ENCODE data around the gene POLG2.
A peak's percentile ranks its signal among the peaks of the same experiment; 100 is the strongest.

Gene POLG2

DNA sequence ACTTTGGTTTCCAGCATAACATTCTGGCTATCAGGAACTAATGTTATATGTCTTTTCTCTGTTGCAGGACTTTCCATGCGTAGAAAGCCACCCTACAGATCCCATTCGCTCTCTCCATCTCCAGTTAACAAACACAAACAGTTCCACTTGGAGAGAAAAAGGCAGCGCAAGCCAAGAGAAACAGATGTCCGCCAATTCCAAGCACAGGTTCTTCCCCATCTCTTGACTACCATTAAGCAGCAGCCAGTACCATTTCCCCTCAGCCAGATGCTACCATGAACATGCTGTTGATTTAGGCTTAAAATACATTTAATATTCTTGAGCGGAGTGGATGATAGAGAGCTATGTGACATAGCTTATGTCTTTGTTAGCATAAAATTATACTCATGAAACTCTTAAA lies 32.4 kb upstream of the POLG2 start:
- Histone ChIP-seq H3K36me3 (ENCODE audit: control insufficient read depth, insufficient read depth, low read length) (peaks cover 98% of the 10 kb centered on the region), H3K9me3 (ENCODE audit: control insufficient read depth, insufficient read depth, low read depth, low read length) (no peaks in the 10 kb centered on the region), H3K4me3 (ENCODE audit: low read depth, low read length) (no peak overlapping the region), H3K27ac (ENCODE audit: low read depth, low read length) (no peak overlapping the region), H3K27me3 (ENCODE audit: control insufficient read depth, insufficient read depth, low read length) (no peaks in the 10 kb centered on the region), H3K9ac (ENCODE audit: low read length) (no peak overlapping the region), H3K4me1 (ENCODE audit: control insufficient read depth, insufficient read depth, low read length) (no peaks in the 10 kb centered on the region)

DNA sequence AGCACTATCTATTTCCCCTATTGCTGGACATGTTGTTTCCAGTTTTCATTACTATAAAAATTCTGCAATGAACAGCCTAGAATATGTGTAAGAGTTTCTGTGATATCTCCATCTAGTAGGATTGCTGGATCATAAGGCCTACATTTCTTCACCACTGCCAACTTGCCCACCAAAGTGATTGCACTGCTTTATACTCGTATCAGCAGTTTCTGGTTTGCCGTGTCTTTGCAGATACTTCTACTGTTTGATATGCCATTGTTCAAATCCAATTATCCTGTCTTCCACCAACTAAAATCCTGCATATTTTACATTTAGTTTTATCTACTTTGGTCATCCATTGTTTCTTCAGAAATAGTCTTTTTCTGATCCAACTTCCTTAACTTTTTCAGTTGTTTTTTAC lies 31.1 kb upstream of the POLG2 start:
- no peak overlapping the region for H3K27ac ChIP-seq (ENCODE audit: low read depth, low read length)
- no peak overlapping the region for H3K9ac ChIP-seq (ENCODE audit: low read length)
- peaks cover 98% of the 10 kb centered on the region for H3K36me3 ChIP-seq (ENCODE audit: control insufficient read depth, insufficient read depth, low read length)
- no peaks in the 10 kb centered on the region for H3K9me3 ChIP-seq (ENCODE audit: control insufficient read depth, insufficient read depth, low read depth, low read length)
- no peaks in the 10 kb centered on the region for H3K27me3 ChIP-seq (ENCODE audit: control insufficient read depth, insufficient read depth, low read length)
- H3K4me1 ChIP-seq (ENCODE audit: control insufficient read depth, insufficient read depth, low read length): no peaks in the 10 kb centered on the region
- no peak overlapping the region for H3K4me3 ChIP-seq (ENCODE audit: low read depth, low read length)

DNA sequence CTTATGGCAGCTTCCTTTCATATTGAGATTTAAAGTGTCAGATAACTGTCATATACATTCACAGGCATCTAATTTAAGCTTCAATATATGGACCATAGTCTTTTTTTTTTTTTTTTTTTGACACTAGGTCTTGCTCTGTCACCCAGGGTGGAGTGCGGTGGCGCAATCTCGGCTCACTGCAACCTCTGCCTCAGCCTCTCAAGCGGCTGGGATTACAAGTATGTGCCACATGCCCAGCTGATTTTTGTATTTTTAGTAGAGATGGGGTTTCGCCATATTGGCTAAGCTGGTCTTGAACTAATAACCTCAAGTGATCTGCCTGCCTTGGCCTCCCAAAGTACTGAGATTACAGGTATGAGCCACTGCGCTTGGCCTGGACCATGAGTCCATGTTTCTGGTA lies 23.5 kb upstream of the POLG2 start:
- Histone ChIP-seq H3K9ac (ENCODE audit: low read length) (no peak overlapping the region), H3K4me1 (ENCODE audit: control insufficient read depth, insufficient read depth, low read length) (no peaks in the 10 kb centered on the region), H3K36me3 (ENCODE audit: control insufficient read depth, insufficient read depth, low read length) (peaks cover 98% of the 10 kb centered on the region), H3K4me3 (ENCODE audit: low read depth, low read length) (no peak overlapping the region), H3K27me3 (ENCODE audit: control insufficient read depth, insufficient read depth, low read length) (no peaks in the 10 kb centered on the region), H3K27ac (ENCODE audit: low read depth, low read length) (no peak overlapping the region), H3K9me3 (ENCODE audit: control insufficient read depth, insufficient read depth, low read depth, low read length) (no peaks in the 10 kb centered on the region)

DNA sequence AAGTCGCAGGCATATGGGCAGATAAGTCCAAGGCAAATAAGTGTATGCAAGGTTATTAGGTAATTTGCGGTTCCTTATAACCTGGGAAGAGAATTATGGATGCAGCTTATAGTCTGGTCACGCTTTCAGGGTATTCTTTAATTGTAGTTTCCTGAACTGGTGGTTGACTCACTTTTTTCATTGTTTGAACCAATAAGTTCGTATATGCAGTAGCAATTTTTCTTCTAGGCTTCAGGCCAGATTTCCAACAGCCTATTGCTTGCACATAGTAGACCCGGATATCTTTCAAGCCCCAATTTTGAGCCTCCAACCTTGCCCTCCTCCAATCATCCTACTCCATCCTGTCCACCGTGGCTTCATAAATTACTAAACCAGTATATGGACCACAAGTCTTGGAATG lies 22.7 kb upstream of the POLG2 start:
- H3K27me3 ChIP-seq (ENCODE audit: control insufficient read depth, insufficient read depth, low read length): no peaks in the 10 kb centered on the region
- H3K9ac ChIP-seq (ENCODE audit: low read length): no peak overlapping the region
- no peaks in the 10 kb centered on the region for H3K4me1 ChIP-seq (ENCODE audit: control insufficient read depth, insufficient read depth, low read length)
- no peaks in the 10 kb centered on the region for H3K9me3 ChIP-seq (ENCODE audit: control insufficient read depth, insufficient read depth, low read depth, low read length)
- H3K36me3 ChIP-seq (ENCODE audit: control insufficient read depth, insufficient read depth, low read length): peaks cover 98% of the 10 kb centered on the region
- H3K27ac ChIP-seq (ENCODE audit: low read depth, low read length): no peak overlapping the region
- no peak overlapping the region for H3K4me3 ChIP-seq (ENCODE audit: low read depth, low read length)

DNA sequence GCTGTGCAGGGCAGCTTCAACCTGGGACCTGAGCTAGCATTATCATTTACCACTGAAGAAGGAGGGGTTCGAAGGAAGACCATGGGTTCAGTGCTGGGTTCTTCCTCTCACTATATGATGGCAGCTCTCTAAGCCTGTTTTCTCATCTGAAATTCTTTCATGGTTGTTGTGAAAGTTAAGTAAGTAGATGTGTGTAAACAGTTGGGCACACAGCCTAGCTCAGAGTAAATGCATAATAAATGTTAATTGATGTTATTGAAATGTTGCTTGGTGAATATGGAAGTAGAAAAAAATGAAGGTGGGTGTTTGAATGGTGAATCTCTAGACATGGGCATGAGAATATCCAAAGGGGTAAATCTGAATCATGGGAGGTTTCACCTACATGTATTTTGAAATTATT lies 19.0 kb upstream of the POLG2 start:
- Histone ChIP-seq H3K36me3 (ENCODE audit: control insufficient read depth, insufficient read depth, low read length) (peaks cover 98% of the 10 kb centered on the region), H3K4me1 (ENCODE audit: control insufficient read depth, insufficient read depth, low read length) (no peaks in the 10 kb centered on the region), H3K27me3 (ENCODE audit: control insufficient read depth, insufficient read depth, low read length) (no peaks in the 10 kb centered on the region), H3K9me3 (ENCODE audit: control insufficient read depth, insufficient read depth, low read depth, low read length) (no peaks in the 10 kb centered on the region), H3K9ac (ENCODE audit: low read length) (no peak overlapping the region), H3K4me3 (ENCODE audit: low read depth, low read length) (no peak overlapping the region), H3K27ac (ENCODE audit: low read depth, low read length) (no peak overlapping the region)

DNA sequence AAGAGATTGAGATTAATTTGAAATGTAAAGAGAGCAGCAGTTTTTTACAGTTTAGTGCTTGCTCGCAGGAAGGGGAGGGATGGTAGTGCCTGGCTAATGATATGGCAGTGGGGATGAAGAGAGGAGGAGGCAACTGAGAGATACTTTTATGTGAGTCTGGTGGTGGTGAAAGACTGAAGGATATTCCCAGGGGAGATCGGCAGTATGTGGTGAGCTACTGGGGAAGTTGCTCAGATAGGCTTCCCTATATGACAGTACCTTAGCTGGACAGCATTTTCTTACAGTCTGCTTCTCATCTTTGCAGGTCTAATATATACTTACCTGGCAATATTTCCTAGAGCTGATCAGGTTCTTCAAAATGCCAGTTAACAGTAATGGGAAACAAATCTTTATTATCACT lies 18.6 kb upstream of the POLG2 start:
- Histone ChIP-seq H3K27me3 (ENCODE audit: control insufficient read depth, insufficient read depth, low read length) (no peaks in the 10 kb centered on the region), H3K36me3 (ENCODE audit: control insufficient read depth, insufficient read depth, low read length) (peaks cover 97% of the 10 kb centered on the region), H3K27ac (ENCODE audit: low read depth, low read length) (no peak overlapping the region), H3K9me3 (ENCODE audit: control insufficient read depth, insufficient read depth, low read depth, low read length) (no peaks in the 10 kb centered on the region), H3K9ac (ENCODE audit: low read length) (no peak overlapping the region), H3K4me1 (ENCODE audit: control insufficient read depth, insufficient read depth, low read length) (no peaks in the 10 kb centered on the region), H3K4me3 (ENCODE audit: low read depth, low read length) (no peak overlapping the region)

DNA sequence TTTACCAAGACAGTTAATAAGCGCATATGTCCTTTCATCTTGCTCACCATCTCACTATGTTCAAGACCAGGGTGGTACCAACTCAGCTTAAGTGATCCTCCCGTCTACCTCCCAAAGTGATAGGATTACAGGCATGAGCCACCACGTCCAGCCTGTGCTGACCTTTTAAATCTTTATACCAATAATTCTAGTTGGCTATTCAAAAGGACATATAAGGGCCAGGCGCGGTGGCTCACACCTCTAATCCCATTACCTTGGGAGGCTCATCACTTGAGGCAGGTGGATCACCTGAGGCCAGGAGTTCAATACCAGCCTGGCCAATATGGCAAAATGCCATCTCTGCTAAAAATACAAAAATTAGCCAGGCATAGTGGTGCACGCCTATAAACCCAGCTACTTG lies 12.3 kb upstream of the POLG2 start:
- Histone ChIP-seq H3K27ac (ENCODE audit: low read depth, low read length) (no peak overlapping the region), H3K9me3 (ENCODE audit: control insufficient read depth, insufficient read depth, low read depth, low read length) (no peaks in the 10 kb centered on the region), H3K27me3 (ENCODE audit: control insufficient read depth, insufficient read depth, low read length) (no peaks in the 10 kb centered on the region), H3K9ac (ENCODE audit: low read length) (no peak overlapping the region), H3K4me1 (ENCODE audit: control insufficient read depth, insufficient read depth, low read length) (no peaks in the 10 kb centered on the region; the same call in 1 of the 2 replicates), H3K36me3 (ENCODE audit: control insufficient read depth, insufficient read depth, low read length) (peaks cover 65% of the 10 kb centered on the region), H3K4me3 (ENCODE audit: low read depth, low read length) (no peak overlapping the region)

DNA sequence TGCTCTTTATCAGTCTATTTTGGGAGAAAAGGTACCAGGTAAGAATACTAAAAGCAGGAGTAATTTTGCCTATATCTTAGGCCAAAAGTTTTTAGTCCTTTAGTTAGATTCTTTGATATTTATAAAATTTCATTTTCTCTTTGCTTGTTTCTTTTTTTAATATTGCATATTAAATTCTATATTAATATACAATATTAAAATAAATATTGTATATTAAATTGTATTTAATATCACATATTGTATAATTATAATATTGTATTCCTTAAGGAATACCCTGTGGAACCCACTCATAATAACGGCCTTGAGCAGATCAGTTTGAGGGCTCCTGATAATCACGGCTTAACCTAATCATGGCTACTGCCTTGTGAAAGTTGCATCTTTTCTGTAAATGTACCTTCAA lies 11.8 kb upstream of the POLG2 start:
- Histone ChIP-seq H3K27me3 (ENCODE audit: control insufficient read depth, insufficient read depth, low read length) (no peaks in the 10 kb centered on the region), H3K27ac (ENCODE audit: low read depth, low read length) (no peak overlapping the region), H3K4me1 (ENCODE audit: control insufficient read depth, insufficient read depth, low read length) (no peaks in the 10 kb centered on the region; the same call in 1 of the 2 replicates), H3K4me3 (ENCODE audit: low read depth, low read length) (peak overlapping the region; percentile 91), H3K9ac (ENCODE audit: low read length) (no peak overlapping the region), H3K36me3 (ENCODE audit: control insufficient read depth, insufficient read depth, low read length) (peaks cover 65% of the 10 kb centered on the region), H3K9me3 (ENCODE audit: control insufficient read depth, insufficient read depth, low read depth, low read length) (no peaks in the 10 kb centered on the region)

DNA sequence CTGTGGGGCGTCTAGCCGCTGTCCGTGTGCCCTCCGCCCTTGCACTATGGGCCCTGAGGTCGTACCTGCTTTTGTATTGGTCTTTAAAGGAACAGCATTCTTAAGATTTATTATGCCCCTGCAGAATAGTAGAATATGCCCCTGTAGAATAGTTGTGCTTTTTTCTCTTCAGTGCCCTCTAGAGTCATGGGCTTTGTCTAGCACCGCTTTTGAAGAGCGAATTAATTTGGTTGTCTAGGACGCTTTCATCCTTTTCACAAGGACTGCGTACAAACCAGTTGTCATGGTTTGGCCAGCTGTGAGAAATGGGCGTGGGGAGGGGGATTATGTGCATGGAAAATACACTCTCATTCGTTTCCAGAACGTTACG lies 10.5 kb upstream of the POLG2 start:
- Histone ChIP-seq H3K9ac (ENCODE audit: low read length) (peak overlapping the region; percentile 97), H3K4me3 (ENCODE audit: low read depth, low read length) (peak overlapping the region; percentile 91)

DNA sequence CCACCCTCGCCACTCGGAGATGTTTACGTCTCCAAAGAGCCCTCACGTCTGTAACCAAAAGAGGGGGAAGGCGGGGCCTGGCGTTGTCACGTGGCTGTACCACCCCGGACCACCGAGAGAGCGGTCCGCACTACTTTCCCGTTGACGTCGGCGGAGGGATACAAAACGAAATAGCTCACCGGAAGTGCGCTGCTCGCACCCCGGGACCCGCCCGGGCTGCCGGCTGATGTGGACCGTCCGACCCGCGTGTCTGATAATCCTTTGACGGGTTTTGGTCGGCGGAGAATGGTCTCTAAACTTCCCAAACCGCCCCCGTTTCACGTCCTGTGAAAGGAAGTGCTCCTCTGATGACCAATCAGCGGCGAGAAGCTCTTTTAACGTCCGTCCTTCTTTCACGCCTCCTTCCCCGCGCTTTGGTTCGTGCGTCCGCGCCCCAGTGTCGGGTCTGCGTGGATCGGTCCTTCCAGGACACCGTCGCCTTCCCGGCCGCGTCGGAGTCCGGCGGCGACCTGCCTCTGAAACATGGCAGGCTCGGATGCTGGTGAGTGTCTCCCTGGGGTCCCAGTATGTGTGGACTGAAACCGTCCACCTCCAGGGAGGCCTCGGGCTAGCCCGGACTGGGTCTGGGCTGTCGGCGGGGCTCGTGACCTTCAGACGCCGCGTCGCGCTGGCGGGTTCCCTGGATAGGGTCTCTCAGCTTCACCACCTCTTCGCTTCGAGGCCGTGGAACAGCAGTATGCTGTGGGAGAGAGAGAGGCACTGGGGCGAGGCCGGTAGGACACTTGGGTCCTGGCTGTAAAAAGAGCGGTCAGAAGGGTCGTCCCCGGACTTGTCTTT lies 9.9 kb upstream of the POLG2 start, which contains the start of gene CEP95:
CEP95 (plus strand) TSS at position 402 of the 837 bp plus-strand sequence; CDS start at position 523, 121 bp downstream.
- Histone ChIP-seq H3K27me3 (ENCODE audit: control insufficient read depth, insufficient read depth, low read length) (no peaks in the 10 kb centered on the region), H3K27ac (ENCODE audit: low read depth, low read length) (peak within 1 kb of the TSS; percentile 99), H3K9ac (ENCODE audit: low read length) (peak within 1 kb of the TSS; percentile 100), H3K9me3 (ENCODE audit: control insufficient read depth, insufficient read depth, low read depth, low read length) (no peaks in the 10 kb centered on the region), H3K4me1 (ENCODE audit: control insufficient read depth, insufficient read depth, low read length) (peaks cover 3% of the 10 kb centered on the region; the same call in 1 of the 2 replicates), H3K4me3 (ENCODE audit: low read depth, low read length) (peak within 1 kb of the TSS; percentile 91), H3K36me3 (ENCODE audit: control insufficient read depth, insufficient read depth, low read length) (peaks cover 65% of the 10 kb centered on the region)

More for the DNA sequence above, 10.5 kb upstream of the POLG2 start:
- H3K9me3 ChIP-seq (ENCODE audit: control insufficient read depth, insufficient read depth, low read depth, low read length): no peaks in the 10 kb centered on the region
- peak overlapping the region; percentile 92 for H3K27ac ChIP-seq (ENCODE audit: low read depth, low read length)
- no peaks in the 10 kb centered on the region for H3K27me3 ChIP-seq (ENCODE audit: control insufficient read depth, insufficient read depth, low read length)
- H3K36me3 ChIP-seq (ENCODE audit: control insufficient read depth, insufficient read depth, low read length): peaks cover 65% of the 10 kb centered on the region
- H3K4me1 ChIP-seq (ENCODE audit: control insufficient read depth, insufficient read depth, low read length): peaks cover 3% of the 10 kb centered on the region; the same call in 1 of the 2 replicates

DNA sequence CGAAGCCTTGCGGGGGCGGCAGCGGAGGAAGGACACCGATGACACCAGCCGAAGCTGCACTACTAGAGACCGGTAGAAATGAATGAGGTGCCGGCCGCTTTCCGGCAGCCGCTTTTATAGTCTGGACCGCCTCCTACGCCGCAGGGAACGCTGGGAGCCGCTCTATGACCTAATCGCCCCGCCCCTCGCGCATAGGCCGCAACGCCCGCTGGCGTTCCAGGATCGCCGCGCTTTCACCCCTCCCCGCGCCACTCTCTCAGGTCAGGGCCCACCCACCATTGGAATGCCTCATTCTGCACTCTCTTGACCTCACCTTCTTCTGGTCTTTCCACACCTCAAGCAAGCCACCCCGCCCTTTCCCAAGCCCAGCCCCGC lies 9.3 kb upstream of the POLG2 start, which contains the start of gene DDX5:
DDX5 (minus strand) TSS at position 89 of the 375 bp plus-strand sequence. CDS start 170 bp downstream, outside the sequence.
- H3K4me1 ChIP-seq (ENCODE audit: control insufficient read depth, insufficient read depth, low read length): peaks cover 9% of the 10 kb centered on the region; the same call in 1 of the 2 replicates
- H3K36me3 ChIP-seq (ENCODE audit: control insufficient read depth, insufficient read depth, low read length): peaks cover 65% of the 10 kb centered on the region
- peak within 1 kb of the TSS; percentile 100 for H3K9ac ChIP-seq (ENCODE audit: low read length)
- H3K4me3 ChIP-seq (ENCODE audit: low read depth, low read length): peak within 1 kb of the TSS; percentile 91
- no peaks in the 10 kb centered on the region for H3K27me3 ChIP-seq (ENCODE audit: control insufficient read depth, insufficient read depth, low read length)
- H3K9me3 ChIP-seq (ENCODE audit: control insufficient read depth, insufficient read depth, low read depth, low read length): no peaks in the 10 kb centered on the region
- peak within 1 kb of the TSS; percentile 99 for H3K27ac ChIP-seq (ENCODE audit: low read depth, low read length)
